HG03064 (cell line): Measurements from ENCODE around the gene SIGLEC8.
"Not testable (repeated sequence)": the region's sequence is repeated elsewhere in the genome, so short reads cannot be mapped to it uniquely, and the experiment has no call there.

ENCODE experiments used
- ATAC-seq: cut with Tn5 transposase; IDR thresholded peaks from one replicate; pipeline ENCODE4 v1.9.1; 2021; ENCODE audit warnings: low read depth; ENCODE audit not compliant: unreplicated experiment

The SIGLEC8 gene

DNA sequence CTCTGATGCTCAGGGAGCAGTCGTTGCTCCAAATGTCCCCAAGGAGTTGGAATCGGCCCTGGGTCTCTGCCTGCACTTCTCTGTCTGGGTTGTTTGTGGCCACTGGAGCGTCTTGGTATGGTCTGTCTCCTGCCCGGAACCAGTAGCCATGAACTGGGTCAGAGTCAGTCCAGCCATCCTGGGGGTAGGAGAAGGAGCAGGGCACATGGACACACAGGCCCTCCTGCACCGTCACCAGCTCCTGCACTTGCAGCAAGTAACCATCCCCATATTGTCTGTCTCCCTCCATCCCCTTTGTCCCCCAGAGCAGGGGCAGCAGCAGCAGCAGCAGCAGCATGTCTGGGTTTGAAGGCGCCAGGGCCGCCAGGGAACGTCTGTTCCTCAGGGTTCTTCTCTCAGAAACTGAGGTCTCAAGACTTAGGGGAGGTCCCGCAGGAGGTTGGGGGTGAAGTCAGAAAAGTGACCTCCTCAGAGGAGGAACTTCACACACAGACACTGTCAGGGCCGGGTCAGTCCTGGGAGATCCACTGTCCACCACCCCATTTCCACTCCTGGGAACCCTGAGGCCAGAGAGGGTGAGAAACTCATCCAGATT lies at the start of gene SIGLEC8:
Gene SIGLEC8 (minus strand): TSS at position 404 of the 595 bp plus-strand sequence. CDS start 67 bp downstream, at position 337.
- ATAC-seq: no peak

DNA sequence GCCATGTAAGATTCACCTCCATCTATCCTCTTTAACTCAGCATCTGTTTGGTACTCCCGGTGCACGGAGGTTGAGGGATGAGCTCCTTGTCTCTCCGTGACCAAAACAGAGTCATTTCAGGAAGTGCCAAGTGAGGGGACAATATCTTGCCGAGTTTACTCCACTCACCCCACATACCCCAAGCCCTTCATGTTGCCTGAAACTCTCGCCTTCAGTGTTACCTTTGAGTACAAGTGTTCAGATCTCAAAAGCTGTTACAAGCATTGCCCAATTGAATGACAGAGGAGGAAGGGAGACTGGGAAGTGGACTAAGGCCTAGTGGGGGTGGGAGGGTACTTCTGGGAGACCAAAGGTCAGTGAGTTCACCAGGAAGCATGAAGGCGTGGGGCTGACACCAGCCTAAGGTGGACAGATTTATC lies 49.4 kb upstream of the SIGLEC8 start:
- ATAC-seq: no peak

DNA sequence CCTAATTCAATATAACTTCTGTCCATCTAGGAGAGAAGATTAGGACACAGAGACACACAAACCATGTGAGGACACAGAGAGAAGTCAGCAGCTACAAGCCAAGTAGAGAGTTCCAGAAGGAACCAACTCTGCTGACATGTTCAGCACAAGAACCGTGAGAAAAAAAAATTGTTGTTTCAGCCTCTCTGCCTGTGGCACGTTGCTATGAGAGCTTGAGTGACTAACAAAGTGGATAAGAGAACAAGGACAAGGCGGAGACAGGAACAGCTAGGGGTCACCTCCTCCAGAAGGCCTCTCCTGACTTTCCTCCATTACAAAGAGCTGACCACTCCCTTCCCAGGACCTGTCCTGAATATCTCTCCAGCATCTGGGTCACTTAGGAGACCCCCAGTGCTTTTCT lies 48.9 kb upstream of the SIGLEC8 start:
- no peak for ATAC-seq

DNA sequence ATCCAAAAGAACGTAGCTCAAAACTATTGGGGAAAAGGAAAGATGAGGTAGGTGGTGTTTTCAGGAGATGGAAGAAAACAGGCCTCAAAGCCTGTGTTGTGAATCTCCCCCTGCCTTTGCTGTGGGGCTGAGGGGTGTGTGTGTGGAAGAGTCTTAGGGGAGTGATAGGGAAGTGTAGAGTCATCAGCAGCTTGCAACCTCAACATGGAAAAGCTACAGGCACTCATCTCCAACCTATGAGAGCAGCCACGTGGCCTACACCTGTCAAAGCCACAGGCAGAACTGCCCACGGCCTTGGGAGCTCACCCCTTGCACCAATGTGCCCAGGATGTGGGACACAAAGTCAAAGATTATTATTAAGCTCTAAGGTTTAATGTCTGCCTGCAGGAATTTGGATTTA lies 47.6 kb upstream of the SIGLEC8 start:
- ATAC-seq: no peak

DNA sequence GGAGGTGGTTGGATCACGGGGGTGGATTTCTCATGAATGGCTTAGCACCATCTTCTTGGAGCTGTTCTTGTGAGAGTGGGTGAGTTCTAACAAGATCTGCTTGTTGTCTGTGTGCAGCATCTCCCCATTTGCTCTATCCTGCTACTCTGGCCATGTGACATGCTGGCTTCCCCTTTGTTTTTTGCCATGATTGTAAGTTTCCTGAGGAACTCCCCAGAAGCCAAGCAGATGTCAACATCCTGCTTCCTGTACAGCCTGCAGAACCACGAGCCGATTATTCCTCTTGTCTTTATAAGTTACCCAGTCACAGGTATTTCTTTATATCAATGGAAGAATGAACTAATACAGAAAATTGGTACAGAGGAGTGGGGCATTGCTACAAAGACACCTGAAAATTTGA lies 45.6 kb upstream of the SIGLEC8 start:
- ATAC-seq: no peak

DNA sequence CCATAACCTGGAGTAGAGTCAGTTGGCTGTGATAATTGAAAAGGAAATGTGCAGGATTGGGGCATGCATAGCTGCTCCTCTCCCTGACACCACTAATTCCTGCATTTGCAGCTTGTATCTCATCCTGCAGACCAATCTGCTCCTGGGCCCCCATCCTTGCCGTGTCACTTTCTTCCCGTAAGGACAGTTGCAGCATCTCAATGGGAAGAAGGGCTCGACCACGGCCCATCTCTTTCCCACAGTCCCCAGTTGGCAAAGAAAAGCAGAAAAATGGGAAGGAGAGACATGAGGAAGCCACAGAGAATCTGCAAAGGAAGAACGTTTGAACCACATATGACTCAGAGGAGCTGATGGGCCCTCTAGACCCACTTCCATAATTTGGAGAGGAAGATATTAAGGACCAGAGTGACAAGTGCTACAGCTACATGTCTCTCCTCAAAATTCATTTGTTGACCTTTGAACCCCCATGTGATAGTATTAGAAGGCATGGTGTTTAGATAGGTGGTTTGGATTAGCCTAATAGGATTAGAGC lies 45.1 kb upstream of the SIGLEC8 start:
- ATAC-seq: no peak

DNA sequence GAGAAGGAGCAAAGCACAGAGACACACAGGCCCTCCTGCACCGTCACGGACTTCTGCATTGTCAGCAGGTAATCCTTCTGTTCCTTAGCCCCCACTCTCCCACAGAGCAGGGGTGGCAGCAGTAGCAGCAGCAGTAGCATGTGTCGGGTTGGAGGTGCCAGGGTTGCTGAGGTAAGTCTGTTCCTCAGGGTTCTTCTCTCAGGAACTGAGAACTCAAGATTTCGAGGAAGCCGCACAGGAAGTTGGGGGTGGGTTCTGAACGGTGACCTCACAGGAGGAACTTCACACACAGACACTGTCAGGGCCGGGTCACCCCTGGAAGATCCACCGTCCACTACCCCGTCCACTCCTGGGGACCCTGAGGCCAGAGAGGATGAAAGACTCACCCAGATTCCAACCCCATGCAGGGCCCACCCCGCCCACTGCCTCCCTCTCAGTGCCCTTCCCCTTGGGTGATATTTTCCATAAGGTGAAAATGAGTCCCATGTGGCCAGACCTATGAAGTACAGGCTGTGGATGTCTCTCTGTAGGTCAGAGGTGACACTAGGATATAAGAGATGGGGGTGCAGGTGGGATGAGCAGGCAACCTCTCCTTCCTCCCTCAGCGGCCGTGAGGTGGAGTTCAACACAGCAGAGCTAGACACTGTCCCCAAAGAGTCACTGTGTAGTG lies 43.5 kb upstream of the SIGLEC8 start, which contains the start of gene SIGLEC12:
Gene SIGLEC12 (minus strand): TSS at position 207 of the 670 bp plus-strand sequence. CDS start 67 bp downstream, at position 140.
- no peak for ATAC-seq

DNA sequence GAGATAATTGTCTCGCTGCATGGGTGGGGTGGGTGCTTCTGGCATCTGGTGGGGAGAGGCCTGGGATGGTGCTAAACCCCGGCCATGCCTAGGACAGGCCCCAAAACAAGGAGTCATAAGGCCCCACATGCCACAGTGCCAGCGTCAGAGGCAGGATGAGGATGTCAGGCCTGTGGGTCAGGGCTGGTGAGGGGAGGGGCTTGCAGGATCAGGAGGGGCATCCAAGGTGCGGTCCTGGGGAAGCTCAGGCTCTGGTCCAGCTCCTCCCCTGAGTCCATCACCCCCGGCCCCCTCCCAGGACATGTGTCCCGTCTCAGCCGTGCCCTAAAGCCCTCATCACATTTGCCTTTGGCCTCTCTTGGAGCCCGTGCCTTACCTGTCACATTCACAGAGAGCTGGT lies 42.7 kb upstream of the SIGLEC8 start:
- ATAC-seq: not testable (repeated sequence)

DNA sequence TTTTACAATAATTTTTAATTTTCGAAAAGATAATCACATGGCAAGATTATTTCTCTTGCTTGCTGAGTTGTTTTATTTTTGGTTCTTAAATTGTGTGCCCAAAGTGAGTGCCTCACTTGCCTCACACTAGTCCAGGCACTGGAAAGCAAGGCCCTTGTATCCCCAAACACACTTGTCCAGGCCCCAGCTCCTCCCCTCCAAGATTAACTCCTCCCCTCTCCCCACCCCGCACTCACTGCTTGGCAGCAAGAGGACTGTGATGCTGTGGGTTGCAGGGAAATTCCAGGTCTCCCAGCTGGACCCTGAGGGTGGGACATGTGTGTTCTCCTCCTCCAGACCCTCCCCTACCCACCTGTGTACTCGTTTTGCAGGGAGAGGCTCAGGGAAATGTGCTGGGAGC lies 39.4 kb upstream of the SIGLEC8 start:
- ATAC-seq: no peak

DNA sequence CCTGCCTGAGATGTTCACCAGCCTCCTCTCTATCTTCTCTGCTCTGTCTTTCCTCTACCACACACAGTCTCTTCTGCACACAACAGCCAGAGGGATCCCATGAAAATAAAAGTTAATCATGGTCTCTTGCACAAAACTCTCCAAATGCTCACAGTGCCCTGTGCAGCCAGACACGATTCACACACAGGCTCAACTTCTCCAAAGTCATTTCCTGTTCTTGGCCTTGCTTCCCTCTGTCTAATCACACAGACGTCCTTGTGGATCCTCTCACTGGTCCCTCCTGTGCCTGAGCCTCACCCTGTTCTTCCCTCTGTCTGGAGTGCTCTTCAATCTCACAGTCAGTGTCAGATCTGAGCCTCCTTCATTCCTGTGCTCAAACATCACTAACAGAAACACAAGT lies 35.5 kb upstream of the SIGLEC8 start:
- ATAC-seq: no peak

DNA sequence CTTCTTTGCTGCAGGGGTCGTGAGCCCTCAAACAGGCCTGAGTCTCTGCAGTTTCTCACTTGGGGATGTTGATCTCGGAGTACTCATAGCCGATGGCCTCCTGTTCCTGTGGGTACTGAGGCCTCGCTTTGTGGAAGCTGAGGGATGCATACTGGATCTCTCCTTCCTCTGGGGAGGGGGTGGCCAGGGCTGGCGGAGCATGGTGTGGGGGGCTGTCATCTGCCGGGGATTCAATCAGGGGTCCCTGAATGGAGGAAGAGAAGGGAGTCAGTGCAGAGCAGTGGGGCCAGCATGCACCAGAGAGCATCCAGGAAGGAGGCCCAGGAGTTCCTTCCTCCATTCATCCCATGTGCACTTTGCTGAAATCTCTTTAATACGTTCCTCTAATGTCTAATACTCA lies 33.3 kb upstream of the SIGLEC8 start:
- ATAC-seq: no peak

DNA sequence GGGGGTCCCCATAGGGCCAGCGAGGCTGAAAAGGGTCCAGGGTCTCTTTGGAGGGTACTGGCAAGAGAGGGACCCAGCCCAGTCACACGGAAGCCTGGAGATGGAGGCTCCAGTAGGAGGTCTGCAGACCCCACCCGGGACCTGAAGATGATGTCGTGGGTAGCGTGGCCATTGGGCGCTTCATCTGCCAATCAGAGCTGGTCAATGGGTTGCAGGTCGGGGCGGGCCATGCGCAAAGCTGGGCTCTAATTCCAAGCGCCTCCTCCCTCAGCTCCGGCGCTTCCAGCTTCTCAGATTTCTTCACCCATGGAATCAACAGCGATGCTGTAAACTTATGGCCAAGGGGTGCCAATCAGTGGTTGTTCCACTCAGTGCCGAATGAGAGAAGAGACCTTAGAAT lies 32.4 kb upstream of the SIGLEC8 start:
- ATAC-seq: no peak

DNA sequence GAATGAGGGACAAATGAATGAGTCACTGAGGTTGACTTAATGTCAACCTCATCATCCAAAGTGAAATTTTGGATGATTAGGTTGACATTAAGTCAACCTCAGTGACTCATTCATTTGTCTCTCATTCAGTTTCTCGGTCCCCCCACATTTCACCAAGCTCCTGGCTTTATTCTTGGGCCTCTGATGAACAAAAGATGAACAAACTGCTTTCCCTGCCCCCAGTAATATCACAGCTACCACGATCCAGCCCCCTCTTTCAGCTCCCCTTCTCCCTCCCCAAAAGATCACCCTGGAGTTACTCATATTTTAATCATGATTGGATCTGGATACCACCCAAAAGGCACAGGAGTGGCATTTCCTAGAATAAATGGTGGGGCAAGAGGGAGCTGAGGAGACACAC lies 30.9 kb upstream of the SIGLEC8 start:
- ATAC-seq: no peak

DNA sequence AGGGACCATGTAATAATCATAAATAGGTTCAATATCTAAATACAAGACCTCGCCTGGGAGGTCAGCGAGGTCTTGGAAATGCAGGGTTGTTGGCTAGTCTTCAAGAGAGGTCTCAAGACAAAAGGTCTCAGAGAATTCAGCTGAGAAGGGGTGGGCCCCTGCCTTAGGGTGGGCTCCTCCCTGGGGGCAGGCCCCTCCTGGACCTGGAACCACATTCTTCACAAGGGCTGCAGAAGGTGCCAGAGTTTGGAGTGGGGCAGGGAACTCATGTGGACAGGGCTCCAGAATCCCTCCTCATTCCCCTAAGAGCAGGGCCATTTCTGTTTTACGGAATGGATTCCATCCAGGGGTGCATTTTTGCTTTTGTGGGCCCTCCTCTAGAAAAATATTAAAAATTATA lies 30.2 kb upstream of the SIGLEC8 start:
- no peak for ATAC-seq

DNA sequence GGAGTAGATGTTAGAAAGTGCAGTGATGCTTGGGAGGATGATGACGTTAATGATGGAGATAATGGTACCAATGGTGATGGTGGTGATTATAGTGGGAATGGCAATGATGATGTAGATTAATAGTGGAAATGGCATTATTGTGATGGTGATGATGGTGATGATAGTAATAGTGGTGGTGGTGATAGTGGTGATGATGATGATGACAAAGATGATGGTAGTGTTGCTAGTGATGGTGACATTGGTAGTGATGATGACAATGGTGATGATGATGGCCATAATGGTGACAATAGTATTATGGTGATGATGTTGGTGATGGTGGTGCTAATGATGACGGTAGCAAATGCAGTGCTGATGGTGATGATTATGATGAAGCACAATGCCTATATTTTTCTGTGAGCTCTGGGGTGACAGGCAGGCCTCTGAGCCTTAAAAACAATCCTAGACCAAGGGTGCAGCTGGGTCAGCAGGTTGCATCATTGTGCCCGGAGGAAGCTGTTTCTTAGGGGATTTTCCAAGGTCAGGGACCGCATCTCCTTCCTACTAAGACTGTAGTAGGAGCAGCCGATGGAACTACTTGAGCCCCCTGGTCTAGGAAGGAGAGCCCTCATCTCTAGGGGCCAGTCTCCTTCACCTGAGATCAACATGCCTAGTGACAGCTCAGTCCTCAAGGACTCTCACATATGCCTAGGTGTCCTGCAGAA lies 27.9 kb upstream of the SIGLEC8 start:
- no peak for ATAC-seq

DNA sequence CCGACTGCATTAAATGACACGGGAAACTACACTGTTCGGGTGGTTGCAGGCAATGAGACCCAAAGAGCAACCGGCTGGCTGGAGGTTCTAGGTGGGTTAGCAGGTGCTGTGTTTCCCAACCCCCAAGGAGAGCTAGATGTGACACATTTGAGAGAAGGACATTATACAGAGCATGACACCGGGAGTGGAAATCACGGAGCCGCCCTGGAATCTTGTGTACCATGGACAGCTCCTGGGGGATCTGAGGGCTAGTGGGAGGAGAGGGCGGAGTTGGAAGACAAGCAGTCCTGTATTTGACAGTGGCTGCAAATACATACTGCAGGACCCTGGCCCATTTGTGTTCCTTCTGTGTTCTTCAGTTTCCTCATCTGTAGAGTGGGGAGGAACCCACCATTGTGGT lies 22.3 kb upstream of the SIGLEC8 start:
- no peak for ATAC-seq

DNA sequence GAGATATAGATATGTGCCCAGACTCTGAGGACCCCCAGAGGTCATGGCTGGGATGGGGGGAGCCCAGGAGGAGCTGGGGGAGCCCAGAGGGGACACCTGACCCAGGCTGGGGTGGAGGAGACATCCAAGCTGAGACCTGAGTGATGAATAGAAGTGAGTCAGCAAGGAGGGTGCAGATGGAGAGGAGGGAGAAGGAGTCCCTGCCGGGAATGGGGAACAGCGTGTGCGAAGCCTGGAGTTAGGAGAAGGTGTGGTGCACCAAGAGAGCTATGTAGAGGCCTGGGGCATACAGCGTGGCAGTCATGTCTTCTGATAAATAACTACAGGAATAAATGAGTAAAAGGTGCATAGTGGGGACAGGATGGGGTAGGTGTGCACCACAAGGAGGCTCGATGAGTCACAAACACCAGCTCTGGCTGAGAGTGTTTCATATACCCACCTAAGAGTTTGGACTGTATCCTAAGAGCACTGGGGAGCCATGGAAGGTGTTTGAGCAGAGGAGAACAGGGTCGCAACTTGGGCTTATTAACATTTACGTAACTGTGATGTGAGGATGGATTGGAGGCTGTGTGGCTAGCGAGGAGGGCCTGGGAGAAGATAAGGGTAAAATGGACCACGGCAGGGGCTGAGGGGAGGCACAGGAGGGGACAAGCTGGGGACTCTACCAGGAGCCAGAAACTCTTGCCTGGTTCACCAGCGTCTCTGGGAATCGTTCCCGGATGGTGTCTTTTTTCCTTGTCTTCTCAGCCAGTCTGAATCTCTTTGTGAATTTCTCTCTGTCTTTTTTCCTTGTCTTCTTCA lies 21.5 kb upstream of the SIGLEC8 start:
- ATAC-seq: no peak

DNA sequence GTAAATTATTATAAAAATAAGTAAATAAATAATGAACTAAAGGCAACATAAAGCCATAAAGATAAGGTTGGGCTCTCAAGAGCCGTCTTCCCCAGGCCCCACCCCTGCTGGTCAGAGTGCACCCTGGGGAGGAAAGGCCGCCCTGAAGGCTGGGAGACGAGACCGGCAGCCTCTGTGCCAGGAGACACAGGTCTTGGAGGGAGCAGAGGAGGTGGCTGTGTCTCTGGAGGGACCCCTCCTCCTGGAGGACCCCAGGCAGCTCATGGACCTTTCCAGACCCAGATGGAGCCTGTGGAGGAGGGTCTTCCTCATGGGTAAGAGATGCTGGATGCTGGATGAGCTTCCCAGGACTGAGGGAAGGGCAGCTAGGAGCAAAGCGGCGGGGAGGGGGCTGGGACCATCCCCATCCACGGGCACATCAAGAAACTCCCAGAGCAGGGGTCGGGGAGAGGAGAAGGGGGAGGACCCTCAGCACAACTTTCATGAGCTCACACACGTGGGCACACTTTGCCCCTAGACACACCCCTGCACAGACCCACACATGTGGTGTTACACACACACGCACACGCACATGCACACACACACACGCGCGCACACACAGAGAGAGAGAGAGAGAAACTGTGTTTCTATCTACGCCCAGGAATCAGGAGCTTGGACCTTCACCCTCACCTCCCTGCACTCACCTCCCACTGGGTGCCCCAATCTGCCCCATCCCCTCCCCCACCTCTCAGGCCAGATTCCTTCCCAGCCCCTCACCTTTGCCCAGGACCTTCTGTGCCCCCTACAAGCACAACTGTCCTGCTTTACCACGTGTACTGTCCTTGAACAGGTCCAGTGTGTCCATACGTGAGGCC lies 20.4 kb upstream of the SIGLEC8 start, which contains the start of gene CEACAM18:
Gene CEACAM18 (plus strand): TSS at position 159 of the 854 bp plus-strand sequence.
- ATAC-seq: no peak

DNA sequence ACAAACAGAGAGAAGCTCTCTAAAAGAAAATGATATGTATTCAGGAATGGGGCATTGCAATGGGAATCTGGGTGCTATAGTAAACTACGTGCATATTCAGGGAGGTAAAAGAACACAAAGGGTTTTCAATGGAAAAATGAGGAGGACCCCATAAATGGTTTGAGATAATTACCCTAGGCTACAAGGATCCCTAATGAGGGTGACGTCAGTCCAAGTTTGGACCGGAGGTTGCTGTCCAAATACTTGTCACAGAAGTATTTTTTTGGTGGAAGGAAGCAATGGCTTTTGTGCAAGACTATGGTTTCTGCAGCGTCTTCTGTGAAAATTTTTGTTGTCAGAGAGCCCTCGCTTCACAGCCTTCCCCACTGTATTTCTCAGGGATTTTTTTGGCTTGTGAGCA lies 19.1 kb upstream of the SIGLEC8 start:
- no peak for ATAC-seq

DNA sequence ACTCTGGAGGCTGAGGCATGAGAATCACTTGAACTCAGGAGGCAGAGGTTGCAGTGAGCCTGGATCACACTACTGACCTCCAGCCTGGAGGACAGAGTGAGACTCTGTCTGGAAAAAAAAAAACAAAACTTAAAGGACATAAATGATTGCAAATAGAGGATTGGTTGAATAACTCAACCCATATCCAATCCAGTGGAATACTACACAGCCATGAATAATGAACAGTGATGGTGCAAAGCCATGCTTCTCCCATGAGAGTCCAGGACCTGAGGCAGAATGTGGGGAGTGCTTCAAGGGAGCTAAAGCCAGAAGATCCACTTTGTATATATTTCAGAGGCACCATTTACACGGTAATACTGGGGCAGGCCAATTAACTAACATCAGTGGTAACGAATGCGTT lies 17.9 kb upstream of the SIGLEC8 start:
- ATAC-seq: no peak
